ENCODE data around the gene DNAJC3. TPM values are rescaled to one million over a fixed set of nuclear protein-coding genes. Genes with fewer than 3 reads are reported as not detected.

DNAJC3 gene
- total RNA-seq, 1 experiment from 2014 or later: 25.7 TPM

- H3K4me1 ChIP-seq (ENCODE audit: control insufficient read depth, insufficient read depth, low read length): no peaks in the 10 kb centered on the region
- no peak overlapping the region for H3K27ac ChIP-seq (ENCODE audit: low read length)
- H3K27me3 ChIP-seq (ENCODE audit: control insufficient read depth, insufficient read depth, low read length): no peaks in the 10 kb centered on the region
- intact Hi-C loops (cut with micrococcal nuclease; ENCODE audit: unreplicated experiment) (no loop called here), in situ Hi-C loops (cut with HindIII; ENCODE audit: low pct_unique_long_range_greater_than_20kb, low sequenced_read_pairs) (no loop called here)
- H3K9me3 ChIP-seq (ENCODE audit: control insufficient read depth, insufficient read depth, low read depth, low read length): no peaks in the 10 kb centered on the region
- BruUV-seq (replicated peaks): no TSS peak
- POLR2A ChIA-PET: no interaction called here
- CTCF ChIA-PET: no interaction called here
- no peaks in the 10 kb centered on the region for H3K36me3 ChIP-seq (ENCODE audit: control insufficient read depth, insufficient read depth, low read length)
- DNase-seq (ENCODE audit: low read depth, low spot score) (no peak), ATAC-seq (no peak)
- H3K4me3 ChIP-seq (ENCODE audit: low read depth in 2 of 2, low read length in 2 of 2): no peak overlapping the region
- TF ChIP-seq POLR2AphosphoS5 (IDR thresholded peaks at IDR 0.05; ENCODE audit: low read depth, low read length): no peak
- TF ChIP-seq REST (IDR thresholded peaks at IDR 0.05; ENCODE audit: insufficient read depth in 1 of 2, low read depth in 2 of 2, low read length in 1 of 2): no peak
- TF ChIP-seq CTCF (IDR thresholded peaks at IDR 0.05): no peak
- TF ChIP-seq SIN3A (IDR thresholded peaks at IDR 0.05; ENCODE audit: borderline replicate concordance, insufficient read depth, low read depth, low read length): no peak
- TF ChIP-seq TCF7L2 (IDR thresholded peaks at IDR 0.05; ENCODE audit: low read depth, low read length): no peak
Observed at GRCh38 chr13:95741584-95742563, 64.9 kb downstream of the DNAJC3 start.

DNA sequence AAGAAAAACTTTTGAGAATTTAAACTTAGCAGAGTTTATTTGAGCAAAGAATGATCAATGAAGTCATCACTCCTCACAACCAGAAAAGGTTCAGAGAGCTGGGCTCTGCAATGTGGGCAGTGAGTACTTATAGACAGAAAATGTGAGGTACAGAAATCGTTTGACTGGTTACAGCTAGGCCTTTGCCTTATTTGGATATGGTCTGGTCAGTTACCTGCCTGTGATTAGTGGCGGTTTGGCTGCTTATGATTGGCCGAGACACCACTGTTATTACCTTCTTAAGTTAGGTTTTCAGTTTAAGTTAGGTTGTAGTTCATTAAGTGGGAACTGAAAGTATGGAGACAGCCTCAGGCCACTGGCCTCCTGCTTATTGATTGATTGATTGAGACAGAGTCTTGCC is 66.3 kb downstream of the DNAJC3 start:
- POLR2A ChIA-PET: no interaction called here
- H3K36me3 ChIP-seq (ENCODE audit: control insufficient read depth, insufficient read depth, low read length): no peaks in the 10 kb centered on the region
- CTCF ChIA-PET: no interaction called here
- intact Hi-C loops (cut with micrococcal nuclease; ENCODE audit: unreplicated experiment): no loop called here
- no peaks in the 10 kb centered on the region for H3K4me1 ChIP-seq (ENCODE audit: control insufficient read depth, insufficient read depth, low read length)
- no peaks in the 10 kb centered on the region for H3K9me3 ChIP-seq (ENCODE audit: control insufficient read depth, insufficient read depth, low read depth, low read length)
- in situ Hi-C loops (cut with HindIII; ENCODE audit: low pct_unique_long_range_greater_than_20kb, low sequenced_read_pairs): no loop called here
- H3K27ac ChIP-seq (ENCODE audit: low read length): no peak overlapping the region
- DNase-seq (ENCODE audit: low read depth, low spot score) (no peak), ATAC-seq (no peak)
- no peaks in the 10 kb centered on the region for H3K27me3 ChIP-seq (ENCODE audit: control insufficient read depth, insufficient read depth, low read length)
- no peak overlapping the region for H3K4me3 ChIP-seq (ENCODE audit: low read depth in 2 of 2, low read length in 2 of 2)
- BruUV-seq (replicated peaks): no TSS peak
- TF ChIP-seq TCF7L2 (IDR thresholded peaks at IDR 0.05; ENCODE audit: low read depth, low read length) (no peak), CTCF (IDR thresholded peaks at IDR 0.05) (no peak), REST (IDR thresholded peaks at IDR 0.05; ENCODE audit: insufficient read depth in 1 of 2, low read depth in 2 of 2, low read length in 1 of 2) (no peak), SIN3A (IDR thresholded peaks at IDR 0.05; ENCODE audit: borderline replicate concordance, insufficient read depth, low read depth, low read length) (no peak), POLR2AphosphoS5 (IDR thresholded peaks at IDR 0.05; ENCODE audit: low read depth, low read length) (no peak)

All from Panc1 (cell line).